HFF-Myc (cell line): ENCODE results near the gene PFDN1.

Source experiments
- DNase-seq: peaks from one replicate; pipeline ENCODE4 v3.0.0-alpha.2; 2011; ENCODE audit warnings: low read depth; ENCODE audit errors: extremely low read depth
- H3K4me3 ChIP-seq: replicated peaks from 2 replicates; pipeline ENCODE4 v1.5.1; 2011; ENCODE audit warnings: low read depth, mild to moderate bottlenecking, control low read depth, low read length
- CTCF ChIP-seq: IDR thresholded peaks from 2 replicates; pipeline ENCODE4 v1.5.1; 2012; ENCODE audit warnings: mild to moderate bottlenecking, low read depth, low read length, control low read depth; ENCODE audit errors: missing control alignments

Gene PFDN1

GRCh38 chr5:140302786-140303639, at the start of gene PFDN1:
Gene PFDN1, minus strand, starts transcription at chr5:140303101. Its CDS starts 28 bp downstream, at chr5:140303073.
- peak; percentile 87 for DNase-seq
- H3K4me3 ChIP-seq, result peak within 1 kb of the TSS; percentile 81
- TF ChIP-seq CTCF, result no peak

GRCh38 chr5:140351609-140352334, 48.9 kb upstream of the PFDN1 start:
- peak; percentile 77 for TF ChIP-seq CTCF
- DNase-seq, result peak; percentile 60
- H3K4me3 ChIP-seq, result no peak overlapping the region

GRCh38 chr5:140349244-140349643, 46.3 kb upstream of the PFDN1 start:
- no peak for DNase-seq
- H3K4me3 ChIP-seq, result no peak overlapping the region
- no peak for TF ChIP-seq CTCF

GRCh38 chr5:140348104-140348503, 45.2 kb upstream of the PFDN1 start:
- H3K4me3 ChIP-seq, result no peak overlapping the region
- DNase-seq, result no peak
- no peak for TF ChIP-seq CTCF

GRCh38 chr5:140347360-140347759, 44.5 kb upstream of the PFDN1 start:
- DNase-seq, result no peak
- TF ChIP-seq CTCF, result no peak
- no peak overlapping the region for H3K4me3 ChIP-seq

- H3K4me3 ChIP-seq, result peak within 1 kb of the TSS; percentile 56
- TF ChIP-seq CTCF, result peak; percentile 41
- DNase-seq, result no peak
Measured at GRCh38 chr5:140346348-140347221, 43.7 kb upstream of the PFDN1 start, which contains the start of gene HBEGF. Gene HBEGF, minus strand, starts transcription at chr5:140346603. Its CDS starts 275 bp downstream, at chr5:140346328.
